AG04449 (cell line): ENCODE results near the gene SLC14A1.

Source experiments
- CTCF ChIA-PET: fragments of 350-600 bp; formaldehyde crosslinking; extraction: SDS; loops from one replicate; lab custom pipeline; 2021; ENCODE audit warnings: antibody characterized with exemption; lab: Yijun Ruan, JAX
- POLR2A ChIA-PET: fragments of 400-600, 350-600 bp; formaldehyde crosslinking; extraction: SDS; loops from one replicate; lab custom pipeline; 2020; ENCODE audit warnings: antibody characterized with exemption, inconsistent platforms; lab: Yijun Ruan, JAX
- DNase-seq: peaks from one replicate; pipeline ENCODE4 v3.0.0-alpha.2; 2010; ENCODE audit warnings: low read depth, low spot score
- H3K4me3 ChIP-seq: 2 replicates; pipeline ENCODE4 v1.5.1; 2011; ENCODE audit warnings: low read depth, mild to moderate bottlenecking, control low read depth, low read length
- TF ChIP-seq, protein P1 (sequence below): IDR thresholded peaks from one replicate; pipeline ENCODE4 v1.5.1; 2011; ENCODE audit warnings: mild to moderate bottlenecking, moderate library complexity, low read length, control low read depth, inconsistent platforms; ENCODE audit not compliant: insufficient read depth; ENCODE audit errors: missing control alignments

SLC14A1 gene

DNA sequence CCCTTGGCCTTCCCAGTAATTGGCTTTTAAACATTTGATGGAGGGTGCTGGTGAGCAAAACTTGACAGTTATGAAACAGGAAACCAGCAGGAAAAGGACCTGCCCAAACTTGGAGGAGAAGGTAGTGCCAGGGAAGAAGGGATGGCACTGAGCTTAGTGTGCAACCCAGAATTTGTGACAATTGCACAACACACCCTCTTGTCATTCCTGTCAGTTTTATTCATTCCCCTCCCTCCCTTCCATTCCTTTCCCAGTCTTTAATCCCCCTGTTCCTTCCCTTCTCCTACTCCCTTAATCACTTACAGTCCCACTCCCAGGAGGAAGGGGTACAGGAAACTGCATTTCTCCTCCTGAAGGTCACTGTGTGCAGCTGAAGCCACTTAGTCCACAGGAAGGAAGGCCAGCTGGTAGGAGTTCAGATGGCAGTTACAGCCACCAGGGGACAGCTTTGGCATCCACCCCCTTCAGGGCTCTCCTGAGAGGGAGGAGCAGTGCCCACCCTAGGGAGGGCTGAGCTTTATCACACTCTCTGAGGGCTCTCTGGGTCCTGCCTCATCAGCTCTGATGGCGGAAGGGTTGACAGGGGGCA lies 77.5 kb downstream of the SLC14A1 start:
- CTCF ChIA-PET = interaction anchor here (0.9 to 1.8 kb wide), 6 partner anchors 8 to 78 kb away, joined by 3 to 5 read pairs (median 4); partner anchors contain the start of gene SLC14A1
- H3K4me3 ChIP-seq = no peak overlapping the region
- no peak for DNase-seq
- POLR2A ChIA-PET = interaction anchor here (1.0 to 3.1 kb wide), 5 partner anchors 8 to 27 kb away, joined by 3 to 22 read pairs (median 9); no protein-coding TSS in a partner anchor
- TF ChIP-seq, protein P1, sequence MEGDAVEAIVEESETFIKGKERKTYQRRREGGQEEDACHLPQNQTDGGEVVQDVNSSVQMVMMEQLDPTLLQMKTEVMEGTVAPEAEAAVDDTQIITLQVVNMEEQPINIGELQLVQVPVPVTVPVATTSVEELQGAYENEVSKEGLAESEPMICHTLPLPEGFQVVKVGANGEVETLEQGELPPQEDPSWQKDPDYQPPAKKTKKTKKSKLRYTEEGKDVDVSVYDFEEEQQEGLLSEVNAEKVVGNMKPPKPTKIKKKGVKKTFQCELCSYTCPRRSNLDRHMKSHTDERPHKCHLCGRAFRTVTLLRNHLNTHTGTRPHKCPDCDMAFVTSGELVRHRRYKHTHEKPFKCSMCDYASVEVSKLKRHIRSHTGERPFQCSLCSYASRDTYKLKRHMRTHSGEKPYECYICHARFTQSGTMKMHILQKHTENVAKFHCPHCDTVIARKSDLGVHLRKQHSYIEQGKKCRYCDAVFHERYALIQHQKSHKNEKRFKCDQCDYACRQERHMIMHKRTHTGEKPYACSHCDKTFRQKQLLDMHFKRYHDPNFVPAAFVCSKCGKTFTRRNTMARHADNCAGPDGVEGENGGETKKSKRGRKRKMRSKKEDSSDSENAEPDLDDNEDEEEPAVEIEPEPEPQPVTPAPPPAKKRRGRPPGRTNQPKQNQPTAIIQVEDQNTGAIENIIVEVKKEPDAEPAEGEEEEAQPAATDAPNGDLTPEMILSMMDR = no peak
